Mucosa of descending colon (tissue), 3 donors: ENCODE measurements around the gene LSS. TPM values are rescaled to one million over a fixed set of nuclear protein-coding genes. Genes with fewer than 3 reads are reported as not detected.
A peak's percentile ranks its signal among the peaks of the same experiment; 100 is the strongest.
"Not testable (repeated sequence)": the region's sequence is repeated elsewhere in the genome, so short reads cannot be mapped to it uniquely, and the experiment has no call there.

Experiments
- ATAC-seq: fragments of 200-7000 bp; cut with Tn5 transposase; one replicate; pipeline ENCODE4 v1.9.1; 2020; ENCODE audit warnings: mild to moderate bottlenecking, moderate library complexity
- DNase-seq, 3 donors: peaks; one replicate each; pipeline ENCODE4 v3.0.0-alpha.2; 2020
- H3K36me3 ChIP-seq: fragments of 200-600 bp; one replicate; pipeline ENCODE4 v1.8.0; 2021; ENCODE audit warnings: low read depth, mild to moderate bottlenecking
- H3K4me1 ChIP-seq: fragments of 200-600 bp; one replicate; pipeline ENCODE4 v1.8.0; 2021; ENCODE audit warnings: low read depth, mild to moderate bottlenecking
- H3K4me3 ChIP-seq: fragments of 200-600 bp; one replicate; pipeline ENCODE4 v1.8.0; 2021; ENCODE audit warnings: mild to moderate bottlenecking
- H3K9me3 ChIP-seq: fragments of 200-600 bp; one replicate; pipeline ENCODE4 v1.8.0; 2021; ENCODE audit warnings: mild to moderate bottlenecking
- CTCF ChIP-seq: fragments of 200-600 bp; IDR thresholded peaks from one replicate; pipeline ENCODE4 v1.8.0; 2022; ENCODE audit warnings: antibody characterized with exemption, mild to moderate bottlenecking
- intact Hi-C, 2 donors: fragments of 100-400 bp; cut with DNase I in 1 of 2; cut with micrococcal nuclease in 1 of 2; formaldehyde crosslinking; loops; one replicate each; pipeline versions ENCODE4 v1.11.0 to v1.11.1; 2022; cut with DNase I, micrococcal nuclease
- total RNA-seq, 3 donors: library from RNA; stranded (reverse); fragmentation: NEBNext Ultra II Directional in 2 of 3; extraction: Animal tissue kit (Norgen Biotek cat#: 25700) in 2 of 3; gene quantifications; one replicate each; pipeline versions ENCODE4 v1.2.1 to v1.2.4, GENCODE V29; 2021 to 2023
- donor health status: DM: no; HTN: no; CAD: no; lungs with moderate emphysema.
- donor health status: DM: no; HTN: no; CAD: no.
- donor health status: DM: no; HTN: yes; CAD: no.

Gene LSS
- total RNA-seq, 3 donors from 2014 or later = 72.6 to 84.8 (median 81.1) TPM

GRCh38 chr21:46171585-46171984 is 57.0 kb downstream of the LSS start:
- Histone ChIP-seq H3K36me3 (no peaks in the 10 kb centered on the region), H3K4me3 (no peak overlapping the region), H3K4me1 (no peaks in the 10 kb centered on the region), H3K9me3 (peaks cover 13% of the 10 kb centered on the region)
- no peak for DNase-seq
- no peak for TF ChIP-seq CTCF
- ATAC-seq = no peak
- intact Hi-C loops = no loop called here

GRCh38 chr21:46170436-46171193 is 58.0 kb downstream of the LSS start:
- H3K4me1 ChIP-seq, DNase-seq, H3K4me3 ChIP-seq, intact Hi-C loops, H3K36me3 ChIP-seq, ATAC-seq: not testable (repeated sequence)
- peaks cover 13% of the 10 kb centered on the region for H3K9me3 ChIP-seq

- no peak for TF ChIP-seq CTCF
- H3K36me3 ChIP-seq = no peaks in the 10 kb centered on the region
- DNase-seq (no peak), ATAC-seq (no peak)
- H3K9me3 ChIP-seq = no peaks in the 10 kb centered on the region
- intact Hi-C loops = no loop called here
- no peak overlapping the region for H3K4me3 ChIP-seq
- H3K4me1 ChIP-seq = no peaks in the 10 kb centered on the region
These were observed 59.8 kb downstream of the LSS start for GRCh38 chr21:46168659-46169386.

GRCh38 chr21:46168238-46168637 is 60.3 kb downstream of the LSS start:
- H3K4me1 ChIP-seq = no peaks in the 10 kb centered on the region
- H3K36me3 ChIP-seq = no peaks in the 10 kb centered on the region
- intact Hi-C loops = no loop called here
- no peak overlapping the region for H3K4me3 ChIP-seq
- no peak for TF ChIP-seq CTCF
- no peak for ATAC-seq
- no peaks in the 10 kb centered on the region for H3K9me3 ChIP-seq
- DNase-seq = peak in 1 of 3 donors; percentile 39

- Histone ChIP-seq H3K36me3 (no peaks in the 10 kb centered on the region), H3K4me3 (no peak overlapping the region), H3K9me3 (no peaks in the 10 kb centered on the region), H3K4me1 (no peaks in the 10 kb centered on the region)
- DNase-seq (no peak), ATAC-seq (no peak)
- intact Hi-C loops = no loop called here
- no peak for TF ChIP-seq CTCF
These were observed 63.5 kb downstream of the LSS start for GRCh38 chr21:46165098-46165497.

- no peaks in the 10 kb centered on the region for H3K4me1 ChIP-seq
- no peak for DNase-seq
- H3K9me3 ChIP-seq = no peaks in the 10 kb centered on the region
- no peak for TF ChIP-seq CTCF
- intact Hi-C loops = no loop called here
- H3K36me3 ChIP-seq = no peaks in the 10 kb centered on the region
- H3K4me3 ChIP-seq = no peak overlapping the region
- no peak for ATAC-seq
These were observed 65.2 kb downstream of the LSS start for GRCh38 chr21:46163380-46163779.
